ENCODE data around the gene TRIO.

DNA sequence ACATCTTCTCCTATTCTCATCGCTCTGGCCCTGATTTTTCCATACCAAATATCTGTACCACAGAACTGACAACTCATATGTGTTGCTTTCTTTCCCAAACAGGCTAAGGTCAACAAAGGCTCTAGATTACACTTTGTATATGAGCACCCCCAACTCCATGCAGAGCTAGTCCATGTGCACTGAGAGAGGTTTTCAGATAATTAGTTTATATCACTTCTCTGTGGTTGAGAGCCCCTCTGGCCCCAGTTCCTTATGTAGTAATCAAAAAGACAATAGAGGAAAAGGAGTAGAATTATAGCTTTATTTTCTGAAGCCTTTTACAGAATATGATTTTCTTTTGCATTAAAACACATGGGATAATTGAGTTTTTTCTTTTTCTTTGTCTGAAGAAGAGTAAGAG, 120.0 kb downstream of the TRIO start:
- TF ChIP-seq TCF7L2 (IDR thresholded peaks at IDR 0.05; ENCODE audit: borderline replicate concordance, low read depth, low read length): no peak
- TF ChIP-seq YY1 (tag by site-specific recombination; IDR thresholded peaks at IDR 0.05): no peak
- no peak for TF ChIP-seq GLI4 (tag by site-specific recombination; IDR thresholded peaks at IDR 0.05)
- TF ChIP-seq, protein P1, sequence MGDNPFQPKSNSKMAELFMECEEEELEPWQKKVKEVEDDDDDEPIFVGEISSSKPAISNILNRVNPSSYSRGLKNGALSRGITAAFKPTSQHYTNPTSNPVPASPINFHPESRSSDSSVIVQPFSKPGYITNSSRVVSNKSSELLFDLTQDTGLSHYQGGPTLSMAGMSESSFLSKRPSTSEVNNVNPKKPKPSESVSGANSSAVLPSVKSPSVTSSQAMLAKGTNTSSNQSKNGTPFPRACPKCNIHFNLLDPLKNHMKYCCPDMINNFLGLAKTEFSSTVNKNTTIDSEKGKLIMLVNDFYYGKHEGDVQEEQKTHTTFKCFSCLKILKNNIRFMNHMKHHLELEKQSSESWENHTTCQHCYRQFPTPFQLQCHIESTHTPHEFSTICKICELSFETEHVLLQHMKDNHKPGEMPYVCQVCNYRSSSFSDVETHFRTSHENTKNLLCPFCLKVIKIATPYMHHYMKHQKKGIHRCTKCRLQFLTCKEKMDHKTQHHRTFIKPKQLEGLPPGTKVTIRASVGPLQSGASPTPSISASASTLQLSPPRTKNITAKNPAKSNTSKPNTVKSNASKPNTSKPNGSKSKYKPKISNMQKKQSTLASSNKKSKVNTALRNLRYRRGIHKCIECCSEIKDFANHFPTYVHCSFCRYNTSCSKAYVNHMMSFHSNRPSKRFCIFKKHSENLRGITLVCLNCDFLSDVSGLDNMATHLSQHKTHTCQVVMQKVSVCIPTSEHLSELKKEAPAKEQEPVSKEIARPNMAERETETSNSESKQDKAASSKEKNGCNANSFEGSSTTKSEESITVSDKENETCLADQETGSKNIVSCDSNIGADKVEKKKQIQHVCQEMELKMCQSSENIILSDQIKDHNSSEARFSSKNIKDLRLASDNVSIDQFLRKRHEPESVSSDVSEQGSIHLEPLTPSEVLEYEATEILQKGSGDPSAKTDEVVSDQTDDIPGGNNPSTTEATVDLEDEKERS (tag by site-specific recombination; IDR thresholded peaks at IDR 0.05): no peak
- TF ChIP-seq ZNF792 (tag by site-specific recombination; IDR thresholded peaks at IDR 0.05): no peak
